ENCODE data around the gene UBR1. TPM values are rescaled to one million over a fixed set of nuclear protein-coding genes. Genes with fewer than 3 reads are reported as not detected.

The UBR1 gene
- total RNA-seq, 6 experiments from 2014 or later, result 24.6 to 30.1 (median 26.8) TPM

DNA sequence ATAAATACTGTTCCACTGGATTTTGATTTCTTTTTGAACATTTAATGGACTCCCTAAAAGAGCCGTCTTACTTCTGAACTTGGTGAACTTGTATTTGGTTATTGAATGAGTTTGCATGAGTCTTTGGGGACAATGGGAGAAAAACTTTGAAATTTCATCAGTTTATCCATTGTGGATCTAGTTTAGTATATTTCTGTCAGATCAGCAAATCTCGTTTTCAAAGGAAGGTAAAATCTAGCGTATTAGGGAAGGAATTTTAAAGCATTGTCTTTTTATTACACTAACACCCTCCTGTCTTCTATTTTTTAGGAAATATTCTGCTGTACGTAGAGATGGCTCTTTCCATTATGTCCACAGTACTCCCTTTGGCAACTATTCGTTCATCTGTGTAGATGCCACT lies 40.3 kb upstream of the UBR1 start:
- Mint-ChIP-seq H3K36me3 (ENCODE audit: low read depth) (peaks cover 19% of the 10 kb centered on the region), H3K27ac (no peak overlapping the region), H3K4me1 (ENCODE audit: low read depth) (peaks cover 30% of the 10 kb centered on the region), H3K27me3 (ENCODE audit: insufficient read depth) (no peaks in the 10 kb centered on the region), H3K9me3 (no peaks in the 10 kb centered on the region), H3K4me3 (no peak overlapping the region)
- TF ChIP-seq, protein P1, sequence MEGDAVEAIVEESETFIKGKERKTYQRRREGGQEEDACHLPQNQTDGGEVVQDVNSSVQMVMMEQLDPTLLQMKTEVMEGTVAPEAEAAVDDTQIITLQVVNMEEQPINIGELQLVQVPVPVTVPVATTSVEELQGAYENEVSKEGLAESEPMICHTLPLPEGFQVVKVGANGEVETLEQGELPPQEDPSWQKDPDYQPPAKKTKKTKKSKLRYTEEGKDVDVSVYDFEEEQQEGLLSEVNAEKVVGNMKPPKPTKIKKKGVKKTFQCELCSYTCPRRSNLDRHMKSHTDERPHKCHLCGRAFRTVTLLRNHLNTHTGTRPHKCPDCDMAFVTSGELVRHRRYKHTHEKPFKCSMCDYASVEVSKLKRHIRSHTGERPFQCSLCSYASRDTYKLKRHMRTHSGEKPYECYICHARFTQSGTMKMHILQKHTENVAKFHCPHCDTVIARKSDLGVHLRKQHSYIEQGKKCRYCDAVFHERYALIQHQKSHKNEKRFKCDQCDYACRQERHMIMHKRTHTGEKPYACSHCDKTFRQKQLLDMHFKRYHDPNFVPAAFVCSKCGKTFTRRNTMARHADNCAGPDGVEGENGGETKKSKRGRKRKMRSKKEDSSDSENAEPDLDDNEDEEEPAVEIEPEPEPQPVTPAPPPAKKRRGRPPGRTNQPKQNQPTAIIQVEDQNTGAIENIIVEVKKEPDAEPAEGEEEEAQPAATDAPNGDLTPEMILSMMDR (IDR thresholded peaks at IDR 0.05), result no peak
- DNase-seq, result no peak

DNA sequence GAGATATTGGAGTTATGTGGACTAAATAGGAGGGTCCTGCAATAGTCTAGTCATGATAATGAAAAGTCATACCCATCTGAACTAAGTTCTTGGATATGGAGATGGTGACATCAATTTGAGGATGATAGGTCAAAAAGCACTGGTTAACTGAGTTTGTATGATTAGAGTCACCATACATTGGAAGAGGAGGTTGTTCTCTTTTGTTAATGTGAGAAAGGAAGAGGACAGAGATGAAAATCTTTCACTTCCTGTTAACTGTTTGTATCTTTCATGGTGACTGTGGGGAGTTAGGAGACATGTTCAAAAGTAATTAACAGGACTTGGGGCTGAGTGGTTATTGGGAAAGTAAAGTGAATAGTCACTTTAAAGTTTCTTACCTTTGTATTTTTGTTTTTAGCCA lies 38.7 kb upstream of the UBR1 start:
- H3K27me3 Mint-ChIP-seq (ENCODE audit: insufficient read depth), result no peaks in the 10 kb centered on the region
- TF ChIP-seq, protein P1 (IDR thresholded peaks at IDR 0.05), result no peak
- H3K27ac Mint-ChIP-seq, result no peak overlapping the region
- peaks cover 33% of the 10 kb centered on the region for H3K36me3 Mint-ChIP-seq (ENCODE audit: low read depth)
- H3K4me1 Mint-ChIP-seq (ENCODE audit: low read depth), result peaks cover 18% of the 10 kb centered on the region
- H3K9me3 Mint-ChIP-seq, result no peaks in the 10 kb centered on the region
- DNase-seq, result no peak
- no peak overlapping the region for H3K4me3 Mint-ChIP-seq

GRCh38 chr15:43143203-43143941 lies 37.5 kb upstream of the UBR1 start:
- no peak overlapping the region for H3K4me3 Mint-ChIP-seq
- DNase-seq, result no peak

GRCh38 chr15:43135351-43135750 lies 29.5 kb upstream of the UBR1 start:
- Mint-ChIP-seq H3K9me3 (no peaks in the 10 kb centered on the region), H3K27me3 (ENCODE audit: insufficient read depth) (no peaks in the 10 kb centered on the region), H3K36me3 (ENCODE audit: low read depth) (peaks cover 26% of the 10 kb centered on the region), H3K27ac (no peak overlapping the region), H3K4me3 (no peak overlapping the region), H3K4me1 (ENCODE audit: low read depth) (peaks cover 26% of the 10 kb centered on the region)
- TF ChIP-seq, protein P1 (IDR thresholded peaks at IDR 0.05), result no peak
- no peak for DNase-seq

More at GRCh38 chr15:43143203-43143941, 37.5 kb upstream of the UBR1 start:
- Mint-ChIP-seq H3K27ac (no peak overlapping the region), H3K9me3 (no peaks in the 10 kb centered on the region), H3K36me3 (ENCODE audit: low read depth) (peaks cover 34% of the 10 kb centered on the region), H3K4me1 (ENCODE audit: low read depth) (peaks cover 10% of the 10 kb centered on the region; the same call in 1 of the 2 replicates), H3K27me3 (ENCODE audit: insufficient read depth) (no peaks in the 10 kb centered on the region)
- TF ChIP-seq, protein P1 (IDR thresholded peaks at IDR 0.05), result peak; percentile 8; the same call in 1 of the 2 replicates

DNA sequence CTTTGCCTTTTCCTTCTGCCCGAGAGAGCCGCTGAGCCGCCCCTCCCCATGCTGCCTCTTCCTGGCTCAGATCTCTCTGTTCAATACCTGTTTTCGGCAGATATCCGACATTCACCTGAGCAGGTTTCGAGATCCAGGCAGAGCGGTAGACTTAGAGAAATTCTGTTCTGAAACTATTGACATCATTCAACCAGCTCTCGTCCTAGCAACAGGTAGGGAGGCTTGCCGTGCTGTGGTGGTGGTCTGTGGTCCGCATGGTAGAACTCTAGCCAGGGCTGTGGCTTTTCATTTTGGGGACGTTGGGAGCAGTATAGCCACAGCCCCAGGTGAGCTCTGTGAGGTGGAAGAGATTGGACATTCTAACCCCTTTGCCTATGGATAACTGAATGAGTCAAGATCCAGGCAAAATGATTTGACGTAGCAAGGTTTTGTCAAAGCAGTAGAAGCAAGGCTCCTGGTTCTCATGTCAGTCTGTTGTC lies 28.4 kb upstream of the UBR1 start:
- Mint-ChIP-seq H3K4me1 (ENCODE audit: low read depth) (peaks cover 26% of the 10 kb centered on the region), H3K27ac (peak overlapping the region; percentile 74), H3K4me3 (peak overlapping the region; percentile 89), H3K27me3 (ENCODE audit: insufficient read depth) (no peaks in the 10 kb centered on the region), H3K9me3 (peaks cover 4% of the 10 kb centered on the region), H3K36me3 (ENCODE audit: low read depth) (peaks cover 16% of the 10 kb centered on the region)
- DNase-seq, result no peak
- TF ChIP-seq, protein P1 (IDR thresholded peaks at IDR 0.05), result no peak

Data from HFFc6 (cell line).